Thyroid gland (tissue), 4 donors: ENCODE data around the gene HMOX2. TPM values are rescaled to one million over a fixed set of nuclear protein-coding genes. Genes with fewer than 3 reads are reported as not detected.

Experiments used
- DNase-seq, 2 donors: peaks; one replicate each; pipeline ENCODE4 v3.0.0-alpha.2; 2019
- H3K27ac ChIP-seq, 3 donors: fragments of 200-600 bp; sonication (generic); 1 replicate in 2 of 3; 2 replicates in 1 of 3; pipeline ENCODE4 v1.5.1; 2016 to 2019; ENCODE audit warnings: mild to moderate bottlenecking in 1 of 3, moderate library complexity in 1 of 3
- H3K27me3 ChIP-seq: fragments of 200-600 bp; sonication (generic); one replicate; pipeline ENCODE4 v1.5.1; 2019
- H3K36me3 ChIP-seq, 2 donors: fragments of 200-600 bp; sonication (generic); one replicate each; pipeline ENCODE4 v1.5.1; 2016 to 2019
- H3K4me1 ChIP-seq, 2 donors: fragments of 200-600 bp; sonication (generic); one replicate each; pipeline ENCODE4 v1.5.1; 2017 to 2019
- H3K4me3 ChIP-seq, 3 donors: fragments of 200-600 bp; sonication (generic); replicated peaks in 1 of 3; 1 replicate in 2 of 3; 2 replicates in 1 of 3; pipeline ENCODE4 v1.5.1; 2016; ENCODE audit warnings: mild to moderate bottlenecking in 1 of 3
- H3K9me3 ChIP-seq: fragments of 200-600 bp; sonication (generic); one replicate; pipeline ENCODE4 v1.5.1; 2017
- POLR2A ChIP-seq, 2 donors: fragments of 450-650 bp; IDR thresholded peaks; one replicate each; pipeline ENCODE4 v1.6.1; 2017; ENCODE audit warnings: antibody characterized with exemption in 2 of 2, mild to moderate bottlenecking in 2 of 2, moderate library complexity in 1 of 2
- WGBS, 2 donors: methylation state at CpG; one replicate each; pipeline ENCODE4 v1.1.5; 2017; 5-methylcytosine and 5-hydroxymethylcytosine counted together
- intact Hi-C: fragments of 100-400 bp; cut with DNase I; formaldehyde crosslinking; loops from one replicate; pipeline ENCODE4 v1.15.1; 2023
- total RNA-seq, 4 donors: library from RNA; depleted of rRNA; stranded (reverse); fragments of >200 nt; gene quantifications; one replicate each; pipeline ENCODE4 v1.2.3, GENCODE V29; 2016
- TF ChIP-seq, protein P1 (sequence below), 6 experiments: fragments of 200-600 bp in 3 of 6; fragments of 450-650 bp in 3 of 6; sonication (generic) in 3 of 6; IDR thresholded peaks; one replicate each; pipeline ENCODE4 v1.5.1; 2016 to 2019; ENCODE audit warnings: antibody characterized with exemption in 6 of 6, mild to moderate bottlenecking in 2 of 6, inconsistent platforms in 1 of 6, moderate library complexity in 1 of 6

Gene HMOX2
- total RNA-seq, 4 donors from 2014 or later: 36.0 to 63.2 (median 50.5) TPM

DNA sequence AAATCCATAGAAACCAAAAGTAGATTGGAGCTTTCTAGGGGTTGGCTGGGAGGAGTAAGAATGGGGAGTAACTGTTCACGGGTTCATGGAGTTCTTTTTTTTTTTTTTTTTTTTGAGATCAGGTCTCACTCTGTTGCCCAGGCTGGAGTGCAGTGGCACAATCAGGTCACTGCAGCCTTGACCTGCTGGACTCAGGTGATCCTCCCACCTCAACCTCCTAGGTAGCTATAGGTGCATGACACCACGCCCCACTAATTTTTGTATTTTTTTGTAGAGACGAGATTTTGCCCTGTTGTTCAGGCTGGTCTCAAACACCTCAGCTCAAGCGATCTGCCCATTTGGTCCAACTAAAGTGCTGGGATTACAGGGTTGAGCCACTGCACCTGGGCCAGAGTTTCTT, 3.3 kb upstream of the HMOX2 start:
- WGBS, 2 donors: 42 to 48% methylated on average over 4 of the region's 4 CpGs
- Histone ChIP-seq H3K27ac (no peak overlapping the region), H3K36me3 (peaks cover 5 to 6% of the 10 kb centered on the region in 2 donors), H3K4me3 (no peak overlapping the region), H3K27me3 (no peaks in the 10 kb centered on the region), H3K4me1 (peaks cover 20 to 25% of the 10 kb centered on the region in 2 donors), H3K9me3 (no peaks in the 10 kb centered on the region)
- peak; percentile 24 to 43 for DNase-seq
- TF ChIP-seq, protein P1, sequence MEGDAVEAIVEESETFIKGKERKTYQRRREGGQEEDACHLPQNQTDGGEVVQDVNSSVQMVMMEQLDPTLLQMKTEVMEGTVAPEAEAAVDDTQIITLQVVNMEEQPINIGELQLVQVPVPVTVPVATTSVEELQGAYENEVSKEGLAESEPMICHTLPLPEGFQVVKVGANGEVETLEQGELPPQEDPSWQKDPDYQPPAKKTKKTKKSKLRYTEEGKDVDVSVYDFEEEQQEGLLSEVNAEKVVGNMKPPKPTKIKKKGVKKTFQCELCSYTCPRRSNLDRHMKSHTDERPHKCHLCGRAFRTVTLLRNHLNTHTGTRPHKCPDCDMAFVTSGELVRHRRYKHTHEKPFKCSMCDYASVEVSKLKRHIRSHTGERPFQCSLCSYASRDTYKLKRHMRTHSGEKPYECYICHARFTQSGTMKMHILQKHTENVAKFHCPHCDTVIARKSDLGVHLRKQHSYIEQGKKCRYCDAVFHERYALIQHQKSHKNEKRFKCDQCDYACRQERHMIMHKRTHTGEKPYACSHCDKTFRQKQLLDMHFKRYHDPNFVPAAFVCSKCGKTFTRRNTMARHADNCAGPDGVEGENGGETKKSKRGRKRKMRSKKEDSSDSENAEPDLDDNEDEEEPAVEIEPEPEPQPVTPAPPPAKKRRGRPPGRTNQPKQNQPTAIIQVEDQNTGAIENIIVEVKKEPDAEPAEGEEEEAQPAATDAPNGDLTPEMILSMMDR (IDR thresholded peaks at IDR 0.05): no peak
- no peak for TF ChIP-seq POLR2A (IDR thresholded peaks at IDR 0.05)
- intact Hi-C loops: no loop called here

DNA sequence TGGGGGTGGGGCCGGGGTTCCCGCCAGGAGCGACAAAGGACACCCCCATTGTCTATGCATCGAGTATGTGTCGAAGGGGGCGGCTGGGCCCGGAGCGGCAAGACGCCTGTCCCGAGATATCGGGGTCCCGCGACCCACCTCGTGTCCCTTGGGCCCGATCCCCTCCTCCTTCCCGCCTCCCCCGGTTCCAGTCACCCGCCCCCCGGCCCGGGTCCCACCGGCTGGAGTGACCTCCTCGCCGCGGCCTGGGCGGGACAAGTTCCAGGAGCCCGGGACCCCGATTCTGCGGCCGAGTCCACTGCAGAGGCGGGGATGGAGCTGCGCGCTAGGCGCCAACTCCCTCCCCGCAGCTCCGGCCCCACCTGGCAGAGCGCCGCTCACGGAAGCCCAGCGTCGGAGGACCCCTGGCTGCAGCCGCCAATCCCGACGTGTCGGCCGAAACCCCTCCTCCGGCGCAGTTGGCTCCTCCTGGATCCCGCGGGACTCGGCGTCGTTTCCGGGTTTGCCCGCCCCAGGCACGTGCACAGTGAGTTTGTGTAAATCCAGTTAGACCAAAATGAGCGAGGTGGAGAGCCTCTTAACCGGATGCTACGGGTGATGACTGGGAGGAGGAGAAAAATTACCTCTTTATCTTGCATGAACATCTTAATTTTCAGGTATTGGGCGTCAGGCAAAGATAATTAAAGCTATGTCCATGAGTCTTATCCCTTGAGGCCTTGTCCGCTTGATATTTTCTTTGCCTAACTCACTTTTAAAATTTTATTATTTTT, 1.8 kb upstream of the HMOX2 start, which contains the start of gene NMRAL1:
Gene NMRAL1, minus strand, starts transcription at position 434 of the 770 bp plus-strand sequence. CDS start 493 bp downstream, outside the sequence.
- TF ChIP-seq, protein P1 (IDR thresholded peaks at IDR 0.05): peak in 2 of 6 experiments; percentile 3 to 18
- peak in 1 of 2 donors; percentile 70 for TF ChIP-seq POLR2A (IDR thresholded peaks at IDR 0.05)
- Histone ChIP-seq H3K36me3 (peaks cover 0 to under 1% of the 10 kb centered on the region in 2 donors), H3K9me3 (no peaks in the 10 kb centered on the region), H3K27ac (peak within 1 kb of the TSS; percentile 78 to 88 (median 81)), H3K27me3 (no peaks in the 10 kb centered on the region), H3K4me1 (peaks cover 21 to 26% of the 10 kb centered on the region in 2 donors), H3K4me3 (peak within 1 kb of the TSS in 2 of 3 donors; percentile 60 to 76)
- peak; percentile 94 to 95 for DNase-seq
- intact Hi-C loops: no loop called here
- WGBS, 2 donors: 4 to 7% methylated on average over 19 to 27 of the region's 60 CpGs

DNA sequence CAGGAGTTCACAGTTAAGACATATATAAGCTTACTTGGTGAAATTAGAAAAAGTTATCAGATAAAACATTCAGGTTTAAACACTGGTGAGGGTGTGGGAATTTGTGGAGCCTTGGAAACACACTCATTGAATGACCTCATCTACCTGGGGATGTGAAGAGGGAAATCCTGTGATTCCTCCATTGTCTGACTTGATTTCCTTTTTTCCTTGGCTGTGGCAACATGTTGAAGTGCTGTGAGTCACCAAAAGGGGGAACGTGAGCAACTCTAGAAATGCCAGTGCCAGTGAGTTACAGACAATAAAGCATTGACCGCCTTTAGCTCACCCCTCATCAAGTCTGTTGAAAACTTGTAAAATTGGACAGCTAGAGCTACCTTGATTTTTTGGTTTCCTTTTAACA, 1.8 kb downstream of the HMOX2 start:
- Histone ChIP-seq H3K4me1 (peaks cover 21 to 26% of the 10 kb centered on the region in 2 donors), H3K4me3 (no peak overlapping the region), H3K36me3 (no peaks in the 10 kb centered on the region), H3K27me3 (no peaks in the 10 kb centered on the region), H3K9me3 (no peaks in the 10 kb centered on the region), H3K27ac (peak overlapping the region in 2 of 3 donors; percentile 17 to 70)
- peak in 1 of 2 donors; percentile 16 for DNase-seq
- TF ChIP-seq, protein P1 (IDR thresholded peaks at IDR 0.05): peak in 2 of 6 experiments; percentile 10 to 21
- TF ChIP-seq POLR2A (IDR thresholded peaks at IDR 0.05): no peak
- intact Hi-C loops: no loop called here
- WGBS, 2 donors: 48 to 58% methylated on average over 2 of the region's 2 CpGs

DNA sequence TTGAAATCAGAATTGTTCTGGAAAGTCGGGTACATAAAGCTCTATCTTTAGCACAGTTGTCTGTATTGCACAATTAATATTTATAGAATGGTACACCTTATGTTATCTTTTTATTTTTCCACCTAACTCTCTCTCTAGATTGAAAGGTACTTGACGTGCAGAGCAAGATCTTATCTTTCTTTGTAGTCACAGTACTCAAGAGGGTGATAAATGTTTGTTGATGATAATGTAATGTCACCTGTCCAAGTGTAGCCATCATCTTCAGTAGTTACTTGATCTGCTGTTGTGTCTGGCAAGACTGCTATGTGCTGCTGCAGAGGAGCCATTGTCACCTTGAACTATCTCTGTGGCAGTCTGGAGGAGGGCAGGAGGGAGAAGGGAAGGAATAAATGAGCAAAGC, 5.3 kb downstream of the HMOX2 start:
- H3K36me3 ChIP-seq: peaks cover 0 to 11% of the 10 kb centered on the region in 2 donors
- H3K9me3 ChIP-seq: no peaks in the 10 kb centered on the region
- intact Hi-C loops: no loop called here
- WGBS, 2 donors: 70 to 85% methylated on average over 2 of the region's 2 CpGs
- H3K4me3 ChIP-seq: no peak overlapping the region
- peaks cover 10 to 20% of the 10 kb centered on the region in 2 donors for H3K4me1 ChIP-seq
- H3K27ac ChIP-seq: peak overlapping the region in 1 of 3 donors; percentile 2
- DNase-seq: no peak
- H3K27me3 ChIP-seq: no peaks in the 10 kb centered on the region
- TF ChIP-seq POLR2A (IDR thresholded peaks at IDR 0.05): no peak
- TF ChIP-seq, protein P1 (IDR thresholded peaks at IDR 0.05): no peak

DNA sequence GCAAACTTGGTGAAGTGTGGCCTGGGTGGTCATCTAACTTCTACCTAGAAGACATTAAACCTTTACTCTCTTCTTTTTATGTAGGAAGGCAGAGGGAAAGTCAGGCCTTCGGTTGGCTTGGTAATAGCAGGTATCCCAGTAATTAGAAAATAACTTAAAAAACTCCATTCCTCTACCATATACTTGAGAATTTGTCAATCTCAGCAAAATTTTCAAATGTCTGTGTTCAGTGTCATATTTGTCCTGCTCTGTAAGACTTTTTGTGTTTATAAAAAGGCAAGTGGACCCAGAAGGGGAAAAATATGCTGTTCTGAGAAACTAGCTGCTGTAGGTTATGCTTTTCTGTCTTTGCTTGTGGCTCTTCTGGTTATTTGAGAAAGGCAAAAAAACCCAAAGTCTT, 5.8 kb downstream of the HMOX2 start:
- intact Hi-C loops: no loop called here
- Histone ChIP-seq H3K27me3 (no peaks in the 10 kb centered on the region), H3K4me1 (peaks cover 10 to 24% of the 10 kb centered on the region in 2 donors), H3K36me3 (peaks cover 0 to 11% of the 10 kb centered on the region in 2 donors), H3K27ac (peak overlapping the region in 2 of 3 donors; percentile 2 to 3), H3K9me3 (no peaks in the 10 kb centered on the region), H3K4me3 (no peak overlapping the region)
- WGBS, 2 donors: 89% methylated on average over 1 of the region's 1 CpG
- no peak for DNase-seq
- TF ChIP-seq, protein P1 (IDR thresholded peaks at IDR 0.05): no peak
- no peak for TF ChIP-seq POLR2A (IDR thresholded peaks at IDR 0.05)
